ENCODE results near the gene SLC46A3.
A peak's percentile ranks its signal among the peaks of the same experiment; 100 is the strongest.

The SLC46A3 gene

DNA sequence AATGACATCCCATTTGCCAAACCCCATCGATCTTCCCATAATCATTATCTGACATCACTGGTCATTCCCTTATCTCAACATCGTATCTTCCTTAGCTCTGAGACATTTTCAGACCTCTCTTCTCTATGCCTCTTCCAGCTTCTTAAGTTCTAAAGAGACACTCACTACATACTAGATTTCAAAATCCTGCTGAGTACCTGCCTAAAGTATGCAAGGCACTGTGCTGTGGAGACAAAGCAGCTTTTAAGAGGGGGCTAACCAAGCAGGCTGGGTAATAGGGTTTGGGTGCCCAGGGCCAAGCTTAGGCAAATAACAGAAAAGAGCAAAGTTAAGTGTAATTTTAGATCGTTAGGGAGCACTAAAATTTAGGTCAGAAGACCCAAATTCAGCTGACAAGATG is 63.2 kb downstream of the SLC46A3 start:
- H3K4me3 ChIP-seq (ENCODE audit: low read length) = no peak overlapping the region
- DNase-seq (ENCODE audit: low read depth) = peak; percentile 67
- TF ChIP-seq, protein P1, sequence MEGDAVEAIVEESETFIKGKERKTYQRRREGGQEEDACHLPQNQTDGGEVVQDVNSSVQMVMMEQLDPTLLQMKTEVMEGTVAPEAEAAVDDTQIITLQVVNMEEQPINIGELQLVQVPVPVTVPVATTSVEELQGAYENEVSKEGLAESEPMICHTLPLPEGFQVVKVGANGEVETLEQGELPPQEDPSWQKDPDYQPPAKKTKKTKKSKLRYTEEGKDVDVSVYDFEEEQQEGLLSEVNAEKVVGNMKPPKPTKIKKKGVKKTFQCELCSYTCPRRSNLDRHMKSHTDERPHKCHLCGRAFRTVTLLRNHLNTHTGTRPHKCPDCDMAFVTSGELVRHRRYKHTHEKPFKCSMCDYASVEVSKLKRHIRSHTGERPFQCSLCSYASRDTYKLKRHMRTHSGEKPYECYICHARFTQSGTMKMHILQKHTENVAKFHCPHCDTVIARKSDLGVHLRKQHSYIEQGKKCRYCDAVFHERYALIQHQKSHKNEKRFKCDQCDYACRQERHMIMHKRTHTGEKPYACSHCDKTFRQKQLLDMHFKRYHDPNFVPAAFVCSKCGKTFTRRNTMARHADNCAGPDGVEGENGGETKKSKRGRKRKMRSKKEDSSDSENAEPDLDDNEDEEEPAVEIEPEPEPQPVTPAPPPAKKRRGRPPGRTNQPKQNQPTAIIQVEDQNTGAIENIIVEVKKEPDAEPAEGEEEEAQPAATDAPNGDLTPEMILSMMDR (IDR thresholded peaks at IDR 0.05; ENCODE audit: insufficient read depth, low read depth, low read length, missing control alignments) = no peak

DNA sequence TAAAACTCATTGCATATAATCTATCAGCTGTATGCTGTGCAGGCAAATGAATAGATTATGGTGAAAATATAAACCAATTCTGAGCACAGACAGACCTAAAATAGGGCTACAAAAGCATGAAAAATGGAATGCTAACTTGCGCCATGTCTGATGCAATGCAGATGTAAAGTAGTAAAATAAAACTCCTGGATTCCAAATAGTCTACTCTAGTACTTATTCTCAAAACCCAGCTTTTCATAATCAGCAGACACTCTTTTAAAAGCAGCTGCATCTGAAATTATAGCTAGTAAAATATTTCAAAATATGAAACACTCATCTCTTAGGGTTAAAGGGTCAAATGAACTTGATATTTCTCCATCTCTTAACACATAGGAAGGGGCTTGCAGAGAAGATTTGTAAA is 64.5 kb downstream of the SLC46A3 start:
- TF ChIP-seq, protein P1 (IDR thresholded peaks at IDR 0.05; ENCODE audit: insufficient read depth, low read depth, low read length, missing control alignments) = no peak

DNA sequence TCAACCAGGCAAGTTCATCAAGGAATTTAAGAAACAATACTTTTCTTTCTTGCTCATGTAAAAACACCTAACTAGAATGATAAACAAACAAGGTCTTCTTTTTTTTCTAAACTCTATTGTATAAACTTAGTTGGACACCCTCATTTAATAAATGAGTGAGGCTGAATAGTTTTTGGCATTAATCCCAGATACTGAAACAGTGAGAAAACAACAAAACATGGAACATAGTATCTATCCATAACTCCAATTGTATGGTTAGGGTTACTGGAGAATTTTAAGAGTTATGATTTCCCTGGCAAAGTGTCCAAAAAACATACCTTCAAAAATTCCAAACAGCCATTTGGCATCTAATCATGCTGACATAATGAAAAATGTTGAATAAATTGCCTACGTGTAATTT is 65.7 kb downstream of the SLC46A3 start:
- DNase-seq (ENCODE audit: low read depth) = no peak
- no peak overlapping the region for H3K4me3 ChIP-seq (ENCODE audit: low read length)
- TF ChIP-seq, protein P1 (IDR thresholded peaks at IDR 0.05; ENCODE audit: insufficient read depth, low read depth, low read length, missing control alignments) = no peak

More for the DNA sequence above, 64.5 kb downstream of the SLC46A3 start:
- no peak overlapping the region for H3K4me3 ChIP-seq (ENCODE audit: low read length)
- no peak for DNase-seq (ENCODE audit: low read depth)

DNA sequence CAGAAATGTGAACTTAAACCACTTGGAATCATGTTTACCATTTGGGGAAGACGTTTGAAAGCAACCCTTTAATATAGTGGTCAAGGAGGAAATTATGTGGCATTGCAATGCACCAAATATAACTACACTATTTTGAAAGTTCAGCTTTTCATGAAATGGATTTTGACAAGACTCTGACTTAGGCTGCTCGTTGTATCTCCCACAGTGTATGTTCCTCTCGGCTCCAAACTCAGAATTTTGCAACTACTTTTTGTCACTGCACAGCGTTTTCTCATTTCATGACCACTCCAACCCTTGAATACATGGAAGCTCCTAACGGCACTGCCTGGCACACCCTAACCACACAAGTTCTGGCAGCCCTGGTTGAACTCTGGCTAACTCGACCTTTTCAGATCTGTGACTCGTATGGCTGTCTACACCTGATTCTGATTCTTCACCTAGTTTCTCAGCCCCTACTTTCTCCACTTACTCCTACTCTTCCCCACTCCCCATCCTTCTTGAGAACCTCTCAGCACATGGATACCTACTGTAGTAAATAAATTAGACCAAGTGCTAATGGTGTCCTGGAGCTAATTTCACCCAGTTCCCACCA is 66.9 kb downstream of the SLC46A3 start:
- no peak overlapping the region for H3K4me3 ChIP-seq (ENCODE audit: low read length)
- peak; percentile 24 for DNase-seq (ENCODE audit: low read depth)
- TF ChIP-seq, protein P1 (IDR thresholded peaks at IDR 0.05; ENCODE audit: insufficient read depth, low read depth, low read length, missing control alignments) = no peak

DNA sequence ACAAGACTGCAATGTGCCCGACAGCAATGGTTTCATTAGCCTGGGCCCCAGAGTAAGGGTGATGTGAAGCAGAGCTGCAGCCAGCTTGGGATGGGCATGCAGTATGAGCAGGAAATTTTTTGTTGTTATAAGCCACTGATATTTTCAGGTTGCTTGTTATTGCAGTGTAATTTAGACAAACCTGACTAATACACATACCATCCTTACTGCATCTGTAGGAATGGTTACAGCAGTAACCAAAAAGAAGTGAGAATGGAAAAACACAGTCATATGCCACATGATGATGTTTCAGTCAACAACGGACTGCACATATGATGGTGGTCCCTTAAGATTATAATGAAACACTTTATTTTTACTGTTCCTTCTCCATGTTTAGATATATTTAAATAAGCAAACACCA is 68.5 kb downstream of the SLC46A3 start:
- no peak for DNase-seq (ENCODE audit: low read depth)
- H3K4me3 ChIP-seq (ENCODE audit: low read length) = no peak overlapping the region
- TF ChIP-seq, protein P1 (IDR thresholded peaks at IDR 0.05; ENCODE audit: insufficient read depth, low read depth, low read length, missing control alignments) = no peak

Measured in epithelial cell of esophagus (primary cell).